Smooth muscle cell of the brain vasculature (primary cell): ENCODE data around the gene B3GALNT2.

ENCODE experiments used
- DNase-seq: peaks from one replicate; pipeline ENCODE4 v3.0.0-alpha.2; 2012; ENCODE audit warnings: low read depth, low spot score

Gene B3GALNT2

DNA sequence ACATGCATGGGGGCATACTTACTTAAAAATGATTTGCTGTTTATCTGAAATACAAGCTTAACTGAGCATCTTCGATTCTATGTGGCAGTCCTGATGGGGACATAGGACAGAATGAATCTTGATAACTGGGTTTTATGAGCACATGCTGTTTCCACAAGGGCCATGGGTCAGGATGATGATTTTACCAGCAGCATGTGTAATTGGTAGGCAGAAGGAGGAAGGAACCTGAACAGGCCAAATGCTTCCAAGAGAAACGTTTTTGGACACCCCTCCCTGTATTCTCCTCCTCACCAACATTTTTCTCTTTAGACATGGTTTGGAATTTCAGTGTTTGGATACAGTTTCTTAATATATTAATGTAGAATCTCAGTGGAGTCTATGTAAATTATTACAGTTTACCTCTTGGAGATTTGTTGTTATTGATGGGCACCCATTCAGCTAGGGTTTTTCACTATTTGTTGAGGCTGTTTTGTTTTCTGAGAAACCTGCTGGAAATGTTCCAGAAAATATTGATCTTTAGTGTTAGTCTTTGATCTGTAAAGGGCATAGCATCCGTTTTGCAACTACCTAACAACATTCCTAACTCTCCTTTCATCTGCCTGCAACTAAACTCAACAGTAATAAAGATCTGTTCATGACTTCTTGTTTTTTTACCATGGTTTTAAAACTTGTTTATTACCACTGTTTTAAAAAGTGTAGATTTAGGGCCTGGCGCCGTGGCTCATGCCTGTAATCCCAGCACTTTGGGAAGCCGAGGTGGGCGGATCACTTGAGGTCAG lies 95.0 kb downstream of the B3GALNT2 start:
- DNase-seq: no peak

DNA sequence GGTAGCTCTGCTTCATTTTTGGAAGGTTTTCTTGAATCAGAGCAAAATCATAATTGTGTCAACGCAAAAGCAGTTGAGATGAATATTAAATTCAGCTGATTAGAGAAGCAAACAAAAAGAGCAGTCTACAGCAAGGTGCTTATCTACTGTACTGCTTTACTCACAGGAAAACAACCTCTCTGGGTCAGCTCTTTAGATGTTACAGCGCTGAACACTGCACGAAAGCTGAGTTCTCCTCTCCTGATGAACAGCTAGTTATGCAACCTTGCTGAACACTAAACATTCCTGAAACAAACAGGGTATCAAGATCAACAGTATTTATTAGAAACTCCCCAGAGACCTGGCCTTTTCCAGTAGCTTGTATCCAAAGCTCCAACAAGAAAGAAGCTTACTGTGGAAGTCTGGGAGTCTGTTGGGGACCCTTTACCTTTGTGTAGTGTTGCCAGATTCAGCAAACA lies 95.7 kb downstream of the B3GALNT2 start:
- no peak for DNase-seq

DNA sequence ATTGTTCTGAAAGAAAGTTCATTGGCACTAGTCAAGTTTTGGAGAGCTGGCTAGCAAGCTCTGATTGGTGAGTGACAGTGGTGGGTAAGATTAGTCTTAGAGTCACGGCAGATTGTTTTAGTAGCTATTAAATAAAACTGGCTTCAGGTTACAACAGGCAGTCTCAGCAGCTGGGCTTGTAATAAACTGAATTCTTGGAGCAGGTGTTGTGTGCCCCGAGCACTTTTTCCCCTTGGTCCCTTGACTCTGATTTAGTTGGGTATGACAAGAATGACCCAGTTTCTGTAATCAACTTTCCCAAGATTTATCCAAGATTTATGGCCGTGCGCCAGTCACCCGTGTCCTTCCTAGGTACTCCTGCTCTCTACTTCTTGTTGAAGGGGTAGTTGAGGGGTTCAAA lies 96.8 kb downstream of the B3GALNT2 start:
- DNase-seq: no peak

DNA sequence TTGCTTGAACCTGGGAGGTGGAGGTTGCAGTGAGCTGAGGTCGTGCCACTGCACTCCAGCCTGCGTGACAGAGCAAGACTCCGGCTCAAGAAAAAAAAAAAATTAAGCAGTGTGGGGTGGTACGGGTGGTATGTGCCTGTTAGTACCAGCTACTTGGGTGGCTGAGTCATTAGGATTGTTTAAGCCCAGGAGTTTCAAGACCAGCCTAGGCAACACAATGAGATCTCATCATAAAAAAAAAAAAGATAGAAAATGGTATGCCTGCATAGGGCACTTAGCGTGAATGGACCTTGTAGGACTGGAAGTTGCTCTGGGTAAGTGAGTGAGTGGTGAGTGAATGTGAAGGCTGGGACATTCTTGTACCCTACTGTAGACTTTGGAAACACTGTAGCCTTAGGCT lies 100.1 kb downstream of the B3GALNT2 start:
- DNase-seq: no peak

DNA sequence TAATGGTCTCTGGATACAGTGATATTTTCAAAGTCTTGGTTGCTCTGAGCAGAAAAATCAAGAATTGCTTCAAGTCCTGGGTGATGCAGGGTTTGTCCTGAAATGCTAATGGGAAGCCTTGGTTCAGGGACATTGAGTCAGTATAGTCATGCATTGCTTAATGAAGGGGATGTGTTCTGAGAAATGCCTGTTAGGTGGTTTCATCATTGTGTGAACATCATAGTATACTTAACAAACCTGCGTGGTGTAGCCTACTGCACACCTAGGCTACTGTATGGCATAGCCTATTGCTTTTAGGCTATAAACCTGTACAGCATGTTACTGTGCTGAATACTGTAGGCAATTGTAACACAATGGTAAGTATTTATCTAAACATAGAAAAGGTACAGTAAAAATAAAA lies 100.7 kb downstream of the B3GALNT2 start:
- DNase-seq: no peak

DNA sequence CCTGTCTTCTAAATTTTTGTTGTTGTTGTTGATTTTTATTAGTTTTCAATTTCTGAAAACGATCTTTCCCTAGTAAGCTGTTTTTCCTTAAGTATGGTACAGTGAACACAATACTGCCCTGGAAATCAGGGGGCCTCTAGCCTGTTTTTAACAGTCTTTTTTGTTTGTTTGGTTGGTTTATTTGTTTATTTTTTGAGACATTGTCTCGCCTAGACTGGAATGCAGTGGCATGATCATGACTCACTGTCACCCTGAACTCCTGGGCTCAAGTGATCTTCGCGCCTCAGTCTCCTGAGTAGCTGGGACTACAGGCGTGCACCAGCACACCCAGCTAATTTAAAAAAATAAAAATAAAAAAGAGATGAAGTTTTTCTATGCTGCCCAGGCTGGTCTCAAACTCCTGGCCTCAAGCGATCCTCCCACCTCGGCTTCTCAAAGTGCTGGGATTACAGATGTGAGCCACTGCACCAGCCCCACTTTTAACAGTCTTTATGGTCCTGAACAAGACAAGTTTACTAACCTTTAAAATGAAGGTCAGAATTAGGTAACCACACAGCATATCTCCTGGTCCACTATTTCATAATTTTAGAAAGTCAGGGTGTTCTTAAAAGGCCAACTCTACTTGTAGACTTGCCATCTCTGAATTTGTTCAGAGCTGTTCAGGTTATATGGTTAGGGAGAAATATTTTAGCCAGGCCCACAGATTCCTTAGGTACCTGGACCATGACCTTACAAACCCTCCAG lies 101.6 kb downstream of the B3GALNT2 start:
- no peak for DNase-seq

DNA sequence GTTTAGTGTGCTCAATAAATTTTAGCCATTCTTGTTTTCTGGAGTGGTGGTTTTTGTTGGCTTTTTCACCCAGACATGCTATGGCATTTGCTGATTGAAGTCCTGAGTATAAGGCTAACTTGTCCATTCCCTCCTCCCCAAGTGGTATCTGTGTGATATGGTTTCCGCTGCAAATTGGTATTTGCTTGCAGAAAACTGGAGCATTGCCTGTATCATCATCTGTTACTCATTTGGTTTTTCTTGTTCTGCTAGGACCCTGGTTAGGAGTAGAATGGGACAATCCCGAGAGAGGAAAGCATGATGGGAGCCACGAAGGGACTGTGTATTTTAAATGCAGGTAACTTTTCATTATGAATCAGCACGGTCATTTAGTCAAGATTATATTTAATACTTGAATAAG lies 103.0 kb downstream of the B3GALNT2 start:
- no peak for DNase-seq
